ENCODE data around the gene MEGF11.
A peak's percentile ranks its signal among the peaks of the same experiment; 100 is the strongest.

The MEGF11 gene

DNA sequence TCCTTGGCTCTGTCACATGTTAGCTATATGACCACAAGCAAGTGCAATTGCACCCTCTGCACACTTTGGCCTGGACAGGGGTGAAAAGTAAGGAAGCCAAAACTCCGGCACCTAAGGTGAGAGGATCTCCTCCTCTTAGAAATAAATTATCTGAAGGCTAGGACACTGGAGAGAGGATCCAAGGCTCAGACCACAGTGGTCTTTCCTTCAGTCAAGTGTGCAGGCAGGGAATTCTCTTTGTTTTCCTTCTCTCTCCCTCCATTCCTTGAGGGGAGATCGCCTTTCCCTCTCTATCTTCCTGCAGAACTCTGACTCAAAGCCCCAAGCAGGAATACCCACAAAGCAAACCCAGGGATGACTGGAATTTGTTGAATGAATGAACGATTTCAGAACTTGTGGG lies 3.1 kb upstream of the MEGF11 start:
- no peak overlapping the region for H3K4me3 ChIP-seq (ENCODE audit: control insufficient read depth, low read depth, low read length)
- DNase-seq (ENCODE audit: low read depth): no peak
- TF ChIP-seq, protein P1, sequence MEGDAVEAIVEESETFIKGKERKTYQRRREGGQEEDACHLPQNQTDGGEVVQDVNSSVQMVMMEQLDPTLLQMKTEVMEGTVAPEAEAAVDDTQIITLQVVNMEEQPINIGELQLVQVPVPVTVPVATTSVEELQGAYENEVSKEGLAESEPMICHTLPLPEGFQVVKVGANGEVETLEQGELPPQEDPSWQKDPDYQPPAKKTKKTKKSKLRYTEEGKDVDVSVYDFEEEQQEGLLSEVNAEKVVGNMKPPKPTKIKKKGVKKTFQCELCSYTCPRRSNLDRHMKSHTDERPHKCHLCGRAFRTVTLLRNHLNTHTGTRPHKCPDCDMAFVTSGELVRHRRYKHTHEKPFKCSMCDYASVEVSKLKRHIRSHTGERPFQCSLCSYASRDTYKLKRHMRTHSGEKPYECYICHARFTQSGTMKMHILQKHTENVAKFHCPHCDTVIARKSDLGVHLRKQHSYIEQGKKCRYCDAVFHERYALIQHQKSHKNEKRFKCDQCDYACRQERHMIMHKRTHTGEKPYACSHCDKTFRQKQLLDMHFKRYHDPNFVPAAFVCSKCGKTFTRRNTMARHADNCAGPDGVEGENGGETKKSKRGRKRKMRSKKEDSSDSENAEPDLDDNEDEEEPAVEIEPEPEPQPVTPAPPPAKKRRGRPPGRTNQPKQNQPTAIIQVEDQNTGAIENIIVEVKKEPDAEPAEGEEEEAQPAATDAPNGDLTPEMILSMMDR (conservative IDR thresholded peaks at IDR 0.05; ENCODE audit: control insufficient read depth, insufficient read depth, low read depth, low read length): no peak

DNA sequence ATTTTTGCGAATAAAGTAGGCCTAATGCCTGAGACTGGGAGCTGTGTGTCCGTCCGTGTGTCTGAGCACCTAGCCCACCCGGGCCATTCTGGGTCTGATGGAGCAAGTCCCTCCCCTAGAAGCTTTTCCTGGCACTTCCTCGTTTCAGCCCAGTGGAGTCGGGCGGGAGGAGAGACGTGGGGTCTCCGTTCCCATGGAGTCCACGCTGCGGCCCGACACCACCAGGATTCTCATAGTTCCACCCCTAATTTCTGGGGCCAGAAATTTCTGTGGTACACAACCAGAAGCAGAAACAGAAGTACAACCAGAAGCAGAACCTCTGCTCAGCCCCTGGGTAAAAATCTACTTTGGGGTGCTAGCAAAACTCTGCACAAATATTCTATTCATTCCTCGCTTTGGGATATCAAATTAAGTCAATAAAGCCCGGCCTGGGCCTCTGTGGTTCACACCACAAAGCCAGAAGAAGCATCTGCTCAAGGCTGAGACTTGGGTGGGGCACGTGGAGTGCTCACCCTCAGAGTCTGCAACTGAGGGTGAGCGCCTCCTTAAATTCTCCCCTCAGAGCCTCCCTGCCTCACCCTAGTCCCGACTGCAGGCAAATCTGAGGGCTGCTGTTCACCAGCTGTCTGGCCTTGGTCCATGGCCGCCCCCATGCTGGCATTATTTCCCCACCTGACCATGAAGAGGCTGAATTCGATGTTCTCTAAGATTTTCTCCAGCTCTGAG lies 1.6 kb upstream of the MEGF11 start:
- no peak overlapping the region for H3K4me3 ChIP-seq (ENCODE audit: control insufficient read depth, low read depth, low read length)
- no peak for DNase-seq (ENCODE audit: low read depth)
- TF ChIP-seq, protein P1 (conservative IDR thresholded peaks at IDR 0.05; ENCODE audit: control insufficient read depth, insufficient read depth, low read depth, low read length): no peak

DNA sequence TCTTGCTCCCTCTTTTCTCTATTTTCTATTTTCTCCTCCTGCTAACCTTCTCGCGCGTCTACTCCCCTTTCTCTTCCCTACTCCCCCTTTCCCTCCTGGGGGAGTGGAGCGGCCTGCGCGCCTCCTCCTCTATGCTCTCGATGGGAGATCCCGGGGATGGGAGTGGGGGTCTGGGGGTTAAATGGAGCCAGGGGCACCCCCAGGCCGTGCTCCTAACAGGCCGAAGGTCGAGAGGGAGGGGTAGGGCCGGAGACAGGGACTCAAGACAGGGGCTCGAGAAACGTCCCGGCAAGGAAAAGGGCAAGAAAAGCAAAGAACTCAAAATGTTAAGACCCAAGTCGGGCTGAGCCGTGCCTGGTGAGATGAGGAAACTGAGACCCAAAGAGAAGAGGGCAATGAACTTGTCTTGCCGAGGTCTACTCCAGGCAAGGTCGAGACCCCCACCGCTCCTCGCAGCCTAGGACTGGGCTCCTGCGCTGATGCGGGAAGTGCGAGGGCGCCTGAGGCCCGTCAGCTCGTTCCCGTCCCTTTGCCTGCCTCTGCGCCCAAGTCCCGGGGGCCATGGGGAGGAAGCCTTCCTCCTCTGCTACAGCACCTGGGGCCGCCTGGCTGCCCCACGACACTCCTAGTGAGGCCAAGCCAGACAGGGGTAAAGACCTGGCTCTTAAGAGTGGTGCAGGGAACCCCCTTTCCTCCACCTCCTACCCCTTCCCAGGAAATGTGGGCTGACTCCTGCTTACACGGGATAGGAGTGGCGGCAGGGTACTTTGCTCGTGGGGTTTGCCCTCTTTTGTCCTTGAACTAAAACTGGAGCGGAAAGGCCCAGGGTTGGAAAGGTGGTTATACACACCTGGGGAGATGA lies 770 bp upstream of the MEGF11 start:
- TF ChIP-seq, protein P1 (conservative IDR thresholded peaks at IDR 0.05; ENCODE audit: control insufficient read depth, insufficient read depth, low read depth, low read length): no peak
- H3K4me3 ChIP-seq (ENCODE audit: control insufficient read depth, low read depth, low read length): peak overlapping the region; percentile 25
- no peak for DNase-seq (ENCODE audit: low read depth)

DNA sequence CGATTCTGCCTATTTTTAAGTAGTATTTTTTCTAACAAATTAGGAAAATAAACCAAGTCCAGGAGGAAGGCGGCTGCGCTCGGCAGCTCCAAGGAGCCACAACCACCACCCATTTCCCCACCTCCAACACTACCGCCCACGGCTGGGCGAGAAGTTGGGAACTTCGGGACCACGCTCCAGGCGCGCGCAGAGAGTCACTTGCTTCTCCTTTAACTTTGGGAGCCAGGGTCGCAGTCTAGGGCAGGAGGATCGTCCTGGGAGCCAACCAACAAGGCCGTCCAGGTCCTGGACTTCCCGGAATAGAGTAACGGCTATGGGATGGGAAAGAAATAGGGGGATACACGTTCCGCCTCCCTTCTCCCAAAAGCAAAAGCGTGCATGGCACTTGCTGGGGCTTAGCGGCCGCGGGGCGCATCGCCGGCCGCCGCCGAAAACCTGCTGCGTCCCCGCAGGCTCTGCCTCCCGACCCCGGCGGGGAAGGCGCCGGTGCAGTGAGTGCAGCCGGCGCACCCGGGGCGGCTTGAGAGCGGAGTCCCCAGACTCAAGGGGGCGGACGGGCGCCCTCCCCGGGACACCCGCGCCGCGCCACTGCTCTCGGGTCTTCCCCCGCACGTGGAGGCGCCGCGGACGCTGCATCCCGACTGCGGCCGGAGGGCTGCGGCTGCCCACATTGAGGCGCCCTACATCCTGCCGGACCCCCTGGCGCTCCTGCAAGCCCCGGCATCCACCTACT lies 699 bp downstream of the MEGF11 start:
- peak; percentile 19 for DNase-seq (ENCODE audit: low read depth)
- TF ChIP-seq, protein P1 (conservative IDR thresholded peaks at IDR 0.05; ENCODE audit: control insufficient read depth, insufficient read depth, low read depth, low read length): no peak
- H3K4me3 ChIP-seq (ENCODE audit: control insufficient read depth, low read depth, low read length): peak overlapping the region; percentile 35

DNA sequence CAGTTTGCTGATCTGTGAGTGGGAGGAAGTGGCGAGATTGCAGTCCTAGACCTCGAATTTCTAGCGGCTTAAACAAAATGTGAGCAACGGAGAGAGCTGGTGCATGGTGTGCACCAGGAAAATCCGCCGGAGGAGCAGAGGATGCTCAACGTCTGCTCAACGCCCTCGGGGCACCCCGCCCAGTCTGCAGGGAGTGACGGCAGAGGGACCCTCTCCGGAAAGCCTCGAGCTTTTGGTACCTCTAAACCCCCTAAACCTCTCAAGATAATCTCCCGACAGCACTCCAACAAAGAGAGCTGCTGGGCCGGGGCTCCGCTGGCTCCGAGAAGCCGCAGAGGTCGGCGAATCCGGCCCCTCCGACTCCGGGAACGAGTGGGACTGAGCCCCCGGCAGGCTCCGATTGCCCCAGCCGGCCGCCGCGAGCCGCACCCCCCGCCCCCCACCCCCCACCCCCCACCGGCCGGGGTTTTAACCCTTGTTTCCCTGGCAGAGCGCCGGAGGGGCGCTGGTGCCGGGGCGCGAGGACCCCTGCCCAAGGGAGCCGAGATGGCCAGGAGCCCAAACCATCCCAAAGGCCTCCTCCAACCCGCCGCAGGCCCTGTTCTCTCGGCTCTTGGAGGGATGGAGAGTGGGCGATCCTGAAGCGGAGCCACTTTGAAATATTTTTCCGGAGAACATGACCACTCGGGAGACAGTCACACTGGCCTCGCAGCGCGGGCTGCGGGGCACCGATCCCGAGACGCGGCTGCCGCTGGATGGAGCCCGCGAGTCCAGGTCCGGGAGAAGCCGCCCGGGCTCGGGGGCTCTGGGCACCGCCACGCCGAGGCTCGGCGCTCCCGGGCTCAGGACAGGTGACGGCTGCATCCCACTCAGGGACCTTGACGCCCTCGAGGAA lies 1.5 kb downstream of the MEGF11 start:
- TF ChIP-seq, protein P1 (conservative IDR thresholded peaks at IDR 0.05; ENCODE audit: control insufficient read depth, insufficient read depth, low read depth, low read length): peak; percentile 48
- DNase-seq (ENCODE audit: low read depth): peak; percentile 33
- peak overlapping the region; percentile 35 for H3K4me3 ChIP-seq (ENCODE audit: control insufficient read depth, low read depth, low read length)

Measured in fibroblast of mammary gland (primary cell).